Bronchus fibroblast of lung (primary cell): ENCODE results near the gene RGS6. TPM values are rescaled to one million over a fixed set of nuclear protein-coding genes. Genes with fewer than 3 reads are reported as not detected.

Source experiments
- total RNA-seq: library from RNA; depleted of rRNA; stranded (reverse); fragments of >200 nt; gene quantifications from 2 replicates; pipeline ENCODE4 v1.2.3, GENCODE V29; 2015

RGS6 gene
- not detected in 2 replicates for total RNA-seq

GRCh38 chr14:71932229-71932981 is at the start of gene RGS6:
Gene RGS6 (plus strand): TSS chr14:71932429.

